Neural crest cell (in vitro differentiated cells): ENCODE results near the gene CNTNAP2. TPM values are rescaled to one million over a fixed set of nuclear protein-coding genes. Genes with fewer than 3 reads are reported as not detected.

Source experiments
- DNase-seq: peaks from one replicate; pipeline ENCODE4 v3.0.0; 2021; ENCODE audit warnings: low read depth, mixed read lengths, low spot score
- H3K27ac Mint-ChIP-seq: one replicate; pipeline ENCODE4 v1.8.0; 2021; ENCODE audit warnings: mild to moderate bottlenecking, mixed read lengths; ENCODE audit not compliant: unreplicated experiment
- H3K27me3 Mint-ChIP-seq: 2 replicates; pipeline ENCODE4 v1.8.0; 2021; ENCODE audit warnings: low read depth, mild to moderate bottlenecking, mixed read lengths
- H3K36me3 Mint-ChIP-seq: 2 replicates; pipeline ENCODE4 v1.8.0; 2021; ENCODE audit warnings: low read depth, mild to moderate bottlenecking, mixed read lengths
- H3K4me1 Mint-ChIP-seq: 2 replicates; pipeline ENCODE4 v1.8.0; 2021; ENCODE audit warnings: mixed read lengths
- H3K4me3 Mint-ChIP-seq: one replicate; pipeline ENCODE4 v1.8.0; 2021; ENCODE audit warnings: mild to moderate bottlenecking, mixed read lengths
- H3K9me3 Mint-ChIP-seq: 2 replicates; pipeline ENCODE4 v1.8.0; 2021; ENCODE audit warnings: mixed read lengths
- total RNA-seq: library from RNA; stranded (reverse); gene quantifications from 2 replicates; pipeline ENCODE4 v1.2.1, GENCODE V29; 2021
- TF ChIP-seq, protein P1 (sequence below): fragments of 200-600 bp; sonication (generic); conservative IDR thresholded peaks from 2 replicates; pipeline ENCODE4 v1.5.0; 2021; ENCODE audit warnings: antibody characterized with exemption, mild to moderate bottlenecking

The CNTNAP2 gene
- total RNA-seq, 1 donor from 2014 or later: 12.9 TPM

DNA sequence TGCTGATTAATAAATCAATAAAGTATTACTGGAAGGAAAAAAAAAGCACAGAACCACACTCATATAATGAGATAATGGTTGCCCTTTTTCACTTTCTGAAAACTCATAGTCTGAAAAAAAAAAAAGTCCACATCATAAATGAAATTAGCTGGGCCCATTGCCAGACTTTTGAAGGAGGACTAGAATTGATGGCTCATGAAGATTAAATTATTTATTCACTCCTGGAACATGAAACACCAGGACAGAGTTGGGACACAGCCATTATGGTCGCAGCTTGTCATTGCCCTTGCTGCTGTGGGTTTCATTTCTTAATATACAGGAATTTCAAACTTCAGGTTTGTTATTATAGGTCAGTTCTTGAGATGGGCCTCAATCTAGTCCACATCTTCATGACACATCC, 91.9 kb downstream of the CNTNAP2 start:
- H3K27ac Mint-ChIP-seq: no peak overlapping the region
- no peaks in the 10 kb centered on the region for H3K4me1 Mint-ChIP-seq
- DNase-seq: no peak
- no peaks in the 10 kb centered on the region for H3K9me3 Mint-ChIP-seq
- H3K36me3 Mint-ChIP-seq: no peaks in the 10 kb centered on the region
- TF ChIP-seq, protein P1, sequence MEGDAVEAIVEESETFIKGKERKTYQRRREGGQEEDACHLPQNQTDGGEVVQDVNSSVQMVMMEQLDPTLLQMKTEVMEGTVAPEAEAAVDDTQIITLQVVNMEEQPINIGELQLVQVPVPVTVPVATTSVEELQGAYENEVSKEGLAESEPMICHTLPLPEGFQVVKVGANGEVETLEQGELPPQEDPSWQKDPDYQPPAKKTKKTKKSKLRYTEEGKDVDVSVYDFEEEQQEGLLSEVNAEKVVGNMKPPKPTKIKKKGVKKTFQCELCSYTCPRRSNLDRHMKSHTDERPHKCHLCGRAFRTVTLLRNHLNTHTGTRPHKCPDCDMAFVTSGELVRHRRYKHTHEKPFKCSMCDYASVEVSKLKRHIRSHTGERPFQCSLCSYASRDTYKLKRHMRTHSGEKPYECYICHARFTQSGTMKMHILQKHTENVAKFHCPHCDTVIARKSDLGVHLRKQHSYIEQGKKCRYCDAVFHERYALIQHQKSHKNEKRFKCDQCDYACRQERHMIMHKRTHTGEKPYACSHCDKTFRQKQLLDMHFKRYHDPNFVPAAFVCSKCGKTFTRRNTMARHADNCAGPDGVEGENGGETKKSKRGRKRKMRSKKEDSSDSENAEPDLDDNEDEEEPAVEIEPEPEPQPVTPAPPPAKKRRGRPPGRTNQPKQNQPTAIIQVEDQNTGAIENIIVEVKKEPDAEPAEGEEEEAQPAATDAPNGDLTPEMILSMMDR: no peak
- no peak overlapping the region for H3K4me3 Mint-ChIP-seq
- H3K27me3 Mint-ChIP-seq: no peaks in the 10 kb centered on the region

DNA sequence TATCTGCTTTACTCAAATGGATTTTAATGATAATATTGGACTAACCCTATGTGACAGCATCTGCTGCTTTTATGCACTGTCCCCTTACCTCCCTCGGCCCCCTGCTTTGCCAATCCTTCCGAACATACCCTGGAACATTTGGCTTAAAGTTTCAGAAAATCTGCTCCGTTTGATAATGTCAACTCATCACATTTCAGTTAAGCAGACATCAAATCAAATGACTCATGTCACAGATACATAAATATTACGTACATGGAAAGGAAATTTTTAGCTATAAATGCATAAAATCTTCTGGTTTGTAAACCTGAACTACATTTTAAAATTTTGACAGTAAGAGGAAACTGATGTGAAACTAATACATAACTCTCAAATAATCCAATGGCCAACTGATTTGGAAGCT, 98.2 kb downstream of the CNTNAP2 start:
- Mint-ChIP-seq H3K36me3 (no peaks in the 10 kb centered on the region), H3K9me3 (no peaks in the 10 kb centered on the region), H3K4me1 (no peaks in the 10 kb centered on the region), H3K27ac (no peak overlapping the region), H3K27me3 (no peaks in the 10 kb centered on the region), H3K4me3 (no peak overlapping the region)
- DNase-seq: no peak
- TF ChIP-seq, protein P1: no peak

DNA sequence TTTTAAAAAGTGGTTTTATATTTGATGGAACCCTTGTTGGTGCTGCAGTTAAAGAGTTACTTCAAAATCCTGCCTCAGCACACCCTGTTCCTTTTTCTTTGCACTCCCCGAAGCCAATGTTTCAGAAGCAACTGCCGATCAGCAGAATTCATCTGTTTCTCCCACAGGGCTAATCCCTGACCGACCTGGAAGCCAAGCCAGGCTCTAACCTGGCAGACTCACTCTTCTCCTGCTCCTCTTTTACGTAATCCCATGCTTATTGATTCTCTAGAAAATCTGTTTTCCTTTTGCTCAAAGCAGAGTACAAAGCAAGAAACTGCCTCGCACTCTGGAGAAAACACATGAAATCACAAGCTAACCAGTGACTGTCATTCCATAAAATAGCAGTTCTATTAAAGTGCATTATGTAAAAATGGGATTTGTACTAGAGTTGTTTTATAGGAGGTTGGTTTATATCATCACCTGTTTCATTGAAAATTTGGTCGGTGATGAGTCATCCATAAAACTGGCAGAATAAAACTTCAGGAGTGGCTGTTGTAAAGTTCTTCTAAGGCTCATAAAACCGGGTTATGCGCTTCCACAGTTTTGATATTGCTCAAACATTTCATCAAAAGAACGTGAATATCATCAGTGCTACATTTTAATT, 99.9 kb downstream of the CNTNAP2 start:
- Mint-ChIP-seq H3K27ac (no peak overlapping the region), H3K27me3 (no peaks in the 10 kb centered on the region), H3K4me3 (no peak overlapping the region), H3K36me3 (no peaks in the 10 kb centered on the region), H3K4me1 (no peaks in the 10 kb centered on the region), H3K9me3 (no peaks in the 10 kb centered on the region)
- TF ChIP-seq, protein P1: no peak
- DNase-seq: no peak

DNA sequence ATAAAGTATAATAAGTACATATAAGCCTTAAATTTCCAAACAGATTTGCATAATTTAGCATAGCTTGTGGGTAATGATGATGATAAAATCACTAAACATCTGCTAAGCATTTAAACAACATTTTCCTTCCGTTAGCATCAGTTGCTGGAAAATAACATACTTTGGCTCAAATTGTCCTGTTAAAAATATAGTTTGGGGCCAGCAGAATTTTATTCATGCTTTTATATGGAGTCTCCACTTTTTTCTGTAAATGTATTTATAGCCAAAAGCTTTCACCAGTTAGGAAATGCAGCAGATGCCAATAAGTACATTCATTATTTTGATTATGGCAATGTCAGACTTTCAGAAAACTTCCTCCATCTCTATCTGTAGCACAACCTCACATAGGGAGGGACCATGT, 107.2 kb downstream of the CNTNAP2 start:
- TF ChIP-seq, protein P1: no peak
- Mint-ChIP-seq H3K9me3 (peaks cover 2% of the 10 kb centered on the region), H3K36me3 (no peaks in the 10 kb centered on the region), H3K4me1 (no peaks in the 10 kb centered on the region), H3K27me3 (no peaks in the 10 kb centered on the region), H3K27ac (no peak overlapping the region), H3K4me3 (no peak overlapping the region)
- no peak for DNase-seq

DNA sequence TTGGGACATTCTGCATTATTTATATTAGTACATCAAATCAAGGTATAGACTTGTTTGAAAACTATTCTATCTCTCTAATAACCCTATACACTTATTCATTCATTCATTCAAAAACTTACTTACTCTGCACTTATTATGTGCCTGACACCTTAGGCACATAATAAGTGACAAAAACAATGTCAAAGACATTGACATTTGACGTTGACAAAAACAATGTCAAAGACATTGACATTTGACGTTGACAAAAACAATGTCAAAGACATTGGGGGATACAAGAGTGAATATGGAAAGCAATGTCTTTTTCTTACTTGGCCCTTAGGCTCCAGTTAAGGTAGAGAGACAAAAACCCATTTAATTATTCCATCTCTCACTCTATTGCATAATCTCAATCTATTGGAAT, 116.0 kb downstream of the CNTNAP2 start:
- no peak overlapping the region for H3K27ac Mint-ChIP-seq
- no peak for DNase-seq
- TF ChIP-seq, protein P1: no peak
- no peaks in the 10 kb centered on the region for H3K36me3 Mint-ChIP-seq
- H3K9me3 Mint-ChIP-seq: no peaks in the 10 kb centered on the region
- H3K4me1 Mint-ChIP-seq: no peaks in the 10 kb centered on the region
- H3K4me3 Mint-ChIP-seq: no peak overlapping the region
- H3K27me3 Mint-ChIP-seq: no peaks in the 10 kb centered on the region
